IPS DF 4.7 (cell line): Measurements from ENCODE around the gene RHBDD1.
A peak's percentile ranks its signal among the peaks of the same experiment; 100 is the strongest.

ENCODE experiments used
- DNase-seq: peaks from one replicate; pipeline ENCODE4 v3.0.0-alpha.2; 2013; ENCODE audit warnings: low spot score; ENCODE audit errors: extremely low read depth

RHBDD1 gene

DNA sequence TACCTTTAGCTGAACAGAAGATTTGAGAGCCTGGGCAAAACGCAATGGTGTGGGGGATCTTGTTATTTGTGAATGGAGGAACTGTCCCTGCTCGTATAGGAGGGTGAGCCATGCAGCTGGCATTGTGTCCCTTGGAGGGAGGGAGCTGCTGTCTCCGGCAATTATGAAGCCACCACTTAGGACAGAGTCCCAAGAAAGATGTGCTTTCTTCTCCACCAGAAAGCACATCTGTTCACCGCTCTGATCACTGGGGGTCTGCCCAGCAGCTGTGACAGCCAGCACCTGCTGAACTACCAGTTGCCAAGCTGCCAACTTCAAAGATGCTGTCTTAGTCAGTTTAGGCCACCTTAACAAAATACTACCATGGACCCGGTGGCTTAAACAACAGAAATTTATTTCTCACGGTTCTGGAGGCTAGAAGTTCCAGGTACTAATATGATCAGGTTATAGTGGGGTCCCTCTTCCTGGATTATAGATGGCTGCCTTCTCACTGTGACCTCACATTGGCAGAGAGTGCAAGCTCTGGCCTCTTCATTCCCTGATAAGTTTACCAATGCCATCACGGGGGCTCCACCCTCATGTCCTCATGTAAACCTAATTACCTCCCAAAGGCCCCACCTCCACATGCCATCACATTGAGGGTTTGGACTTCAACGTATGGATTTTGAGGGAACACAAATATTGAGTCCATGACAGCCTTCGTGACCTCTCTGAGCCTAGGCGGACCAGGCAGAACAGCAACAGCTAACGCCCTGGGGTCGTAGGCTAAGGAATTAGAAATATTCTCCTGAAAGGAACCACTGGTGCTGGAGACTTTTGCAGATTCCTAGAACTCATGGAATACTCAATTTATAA, 148.3 kb downstream of the RHBDD1 start:
- DNase-seq, result no peak

DNA sequence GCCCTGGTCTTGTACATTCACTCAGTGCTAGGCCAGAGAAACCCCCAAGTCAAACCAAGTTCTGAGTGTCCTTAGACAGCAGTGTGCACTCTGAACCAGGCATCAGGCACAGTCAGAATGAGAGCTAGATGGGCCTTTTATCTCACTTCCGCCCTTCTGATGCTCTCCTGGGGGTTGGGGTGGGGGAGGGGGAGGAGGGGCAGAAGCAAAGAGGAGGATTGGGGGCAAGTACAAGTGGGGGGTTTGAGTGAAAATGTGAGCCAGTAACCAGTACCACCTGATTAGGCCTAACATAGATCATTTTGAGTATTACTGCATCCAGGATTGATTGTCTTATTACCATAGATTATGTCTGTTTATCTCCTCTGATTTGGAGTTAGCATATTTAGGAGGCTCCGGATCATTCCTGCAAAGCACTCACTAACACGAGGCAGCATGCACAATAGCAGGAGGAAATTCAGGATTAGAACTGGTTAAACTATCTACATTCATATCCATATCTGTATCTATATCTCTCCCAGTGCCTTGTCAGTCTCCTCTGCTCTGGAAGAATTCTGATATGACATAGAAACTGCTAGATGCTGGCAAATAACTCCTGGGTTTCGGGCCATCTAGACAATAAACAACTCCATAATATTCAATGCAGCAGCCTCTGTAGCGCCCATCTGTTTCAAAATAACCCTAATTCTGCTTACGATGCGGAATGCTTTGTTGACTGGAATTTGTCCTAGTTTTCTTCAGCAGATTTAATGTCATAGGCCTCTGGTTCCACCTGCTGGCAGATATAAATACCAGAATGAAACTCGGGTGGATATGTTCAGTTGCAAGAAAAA, 149.1 kb downstream of the RHBDD1 start:
- DNase-seq, result peak; percentile 11

DNA sequence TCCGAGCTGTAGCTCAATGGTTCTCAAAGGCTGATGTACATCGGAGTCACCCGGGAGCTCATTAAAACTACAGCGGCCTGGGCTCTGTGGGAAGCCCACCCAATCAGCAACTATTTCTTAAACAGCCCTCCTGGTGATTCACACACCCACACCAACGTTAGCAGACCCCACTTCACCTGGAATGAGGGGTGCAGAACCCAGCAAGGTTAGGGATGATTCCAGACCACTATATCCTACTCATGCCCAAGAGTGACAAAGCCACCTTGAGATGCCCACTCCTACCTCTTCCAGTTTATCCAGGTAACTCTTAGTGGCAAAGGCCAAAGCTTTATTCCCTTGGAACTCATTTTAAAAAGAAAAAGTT, 149.7 kb downstream of the RHBDD1 start:
- no peak for DNase-seq

DNA sequence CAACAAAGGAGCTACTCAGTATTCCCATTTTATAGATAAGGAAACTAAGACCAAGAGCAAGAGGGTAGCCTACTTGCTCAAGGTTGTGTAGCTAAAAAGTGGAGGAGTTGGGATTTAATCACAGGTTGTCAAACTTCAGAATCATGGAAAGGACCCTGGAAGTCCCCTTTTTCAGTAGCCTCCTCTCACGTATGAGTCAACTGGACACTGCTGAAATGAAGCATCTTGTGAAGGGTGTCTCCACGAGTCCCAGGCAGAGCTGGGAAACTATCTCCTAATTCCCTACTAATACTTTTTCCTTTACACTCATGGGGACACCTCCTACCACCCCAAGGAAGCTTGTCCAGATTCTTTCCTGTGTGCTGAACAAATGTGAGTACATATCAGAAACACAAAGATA, 155.8 kb downstream of the RHBDD1 start:
- DNase-seq, result no peak

DNA sequence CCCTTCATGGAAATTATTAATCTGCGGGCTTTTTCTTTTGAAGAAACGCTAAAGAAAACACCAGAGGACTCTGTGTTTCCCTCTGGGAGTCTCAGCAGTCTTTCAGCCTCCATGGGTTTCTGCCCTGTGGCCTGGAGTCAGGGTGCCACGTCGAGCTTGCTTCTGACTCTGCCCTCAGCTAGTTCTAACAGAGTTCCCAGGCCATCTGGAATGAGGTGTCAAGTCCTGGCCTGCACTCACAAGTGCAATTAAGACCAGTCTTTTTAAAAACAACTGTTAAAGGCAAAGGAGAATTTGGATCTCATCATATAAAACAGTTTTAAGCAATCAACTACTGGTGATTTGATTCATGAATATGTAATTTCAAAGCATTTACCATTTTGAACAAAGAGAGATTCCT, 157.3 kb downstream of the RHBDD1 start:
- DNase-seq, result no peak

DNA sequence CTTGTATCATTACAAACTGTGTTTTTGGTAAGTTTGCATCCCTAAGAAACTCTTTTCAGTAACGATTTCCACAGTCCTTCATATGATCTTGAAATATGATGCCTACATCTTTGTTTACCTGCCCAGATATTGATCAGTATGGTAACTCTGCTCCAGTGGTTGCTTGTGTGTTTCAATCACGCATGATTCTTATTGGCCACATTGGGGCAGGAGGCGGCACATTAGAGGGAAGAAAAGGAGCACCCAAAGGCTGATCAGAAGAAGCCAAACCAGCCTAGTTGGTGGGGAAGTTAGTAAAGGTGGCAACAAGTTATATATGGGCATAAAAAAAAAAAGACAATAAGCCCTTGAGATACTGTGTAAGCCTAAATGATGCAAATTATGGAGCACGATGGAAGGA, 158.9 kb downstream of the RHBDD1 start:
- no peak for DNase-seq

DNA sequence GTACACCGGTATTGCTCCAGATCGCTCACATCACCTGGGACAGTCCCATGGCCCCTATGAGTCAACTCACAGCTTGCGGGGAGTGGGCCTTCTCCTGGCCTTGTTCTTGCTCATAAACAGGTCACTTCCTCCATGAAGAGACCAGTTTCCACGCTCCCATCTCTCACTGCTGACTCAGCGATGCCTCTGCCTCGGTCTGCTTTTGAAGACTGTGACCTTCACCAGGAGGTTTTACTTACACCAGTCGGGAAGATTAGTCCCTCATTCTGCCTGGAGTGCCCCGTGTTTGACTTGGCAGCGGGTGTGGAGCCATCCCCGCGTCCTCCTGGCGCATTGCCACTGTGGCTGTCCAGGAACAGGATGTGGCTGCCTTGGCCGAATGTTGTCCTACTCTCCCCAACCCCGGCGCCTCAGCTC, 159.8 kb downstream of the RHBDD1 start:
- DNase-seq, result no peak

DNA sequence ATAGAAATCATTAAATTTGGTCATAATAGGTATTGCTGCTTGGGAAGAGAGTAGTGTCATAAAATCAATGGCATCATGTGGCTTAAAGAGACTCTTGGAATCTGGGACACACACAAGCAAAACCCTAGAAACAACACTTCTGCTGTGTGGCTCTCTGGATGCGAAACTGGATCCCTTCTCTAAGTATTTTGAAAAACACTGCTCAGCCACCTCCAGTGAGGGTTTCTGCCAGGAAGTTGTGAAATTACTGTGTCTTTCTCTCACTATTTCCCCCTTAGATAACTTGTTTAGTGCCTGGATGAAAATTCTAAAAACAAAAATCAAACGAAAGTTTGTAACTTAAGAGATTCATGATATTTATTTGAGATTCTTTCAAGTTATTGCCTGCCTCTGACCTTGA, 163.8 kb downstream of the RHBDD1 start:
- DNase-seq, result no peak

DNA sequence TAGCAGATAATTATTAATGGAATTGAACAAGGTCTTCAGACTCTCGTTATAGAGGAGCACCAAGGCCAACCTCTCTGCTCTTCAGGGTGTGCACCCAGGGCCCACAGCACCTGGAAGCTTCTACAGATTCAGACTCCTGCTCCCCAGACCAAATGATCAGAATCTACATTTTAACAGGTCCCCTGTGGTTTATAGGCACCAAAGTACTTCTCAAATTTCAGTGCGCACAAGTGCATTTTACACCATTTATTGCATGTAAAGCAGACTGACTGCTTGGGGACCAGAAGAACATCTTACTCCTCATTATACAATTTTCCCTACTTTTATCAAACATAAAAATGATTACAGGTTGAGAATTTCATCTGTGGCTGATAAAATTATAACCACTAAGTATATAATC, 164.3 kb downstream of the RHBDD1 start:
- no peak for DNase-seq

DNA sequence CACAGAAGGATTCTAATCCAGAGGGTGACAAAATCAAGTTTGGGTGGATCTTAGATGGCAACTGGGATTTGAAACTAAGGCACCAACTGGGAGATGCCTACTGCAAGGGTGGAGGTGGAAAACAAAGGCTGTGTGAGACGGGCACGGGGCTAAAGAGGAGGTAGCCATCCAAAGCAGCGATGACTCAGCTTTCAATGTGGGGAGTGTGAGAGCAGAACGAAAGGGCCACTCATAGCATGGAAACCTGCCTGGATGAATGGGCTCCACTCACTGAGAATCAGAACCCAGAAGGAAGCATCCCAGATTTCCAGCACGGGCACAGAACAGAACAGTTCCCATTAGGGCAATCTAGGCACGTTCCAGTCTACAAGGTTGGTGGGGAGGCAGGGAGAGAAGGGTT, 168.6 kb downstream of the RHBDD1 start:
- DNase-seq, result no peak

DNA sequence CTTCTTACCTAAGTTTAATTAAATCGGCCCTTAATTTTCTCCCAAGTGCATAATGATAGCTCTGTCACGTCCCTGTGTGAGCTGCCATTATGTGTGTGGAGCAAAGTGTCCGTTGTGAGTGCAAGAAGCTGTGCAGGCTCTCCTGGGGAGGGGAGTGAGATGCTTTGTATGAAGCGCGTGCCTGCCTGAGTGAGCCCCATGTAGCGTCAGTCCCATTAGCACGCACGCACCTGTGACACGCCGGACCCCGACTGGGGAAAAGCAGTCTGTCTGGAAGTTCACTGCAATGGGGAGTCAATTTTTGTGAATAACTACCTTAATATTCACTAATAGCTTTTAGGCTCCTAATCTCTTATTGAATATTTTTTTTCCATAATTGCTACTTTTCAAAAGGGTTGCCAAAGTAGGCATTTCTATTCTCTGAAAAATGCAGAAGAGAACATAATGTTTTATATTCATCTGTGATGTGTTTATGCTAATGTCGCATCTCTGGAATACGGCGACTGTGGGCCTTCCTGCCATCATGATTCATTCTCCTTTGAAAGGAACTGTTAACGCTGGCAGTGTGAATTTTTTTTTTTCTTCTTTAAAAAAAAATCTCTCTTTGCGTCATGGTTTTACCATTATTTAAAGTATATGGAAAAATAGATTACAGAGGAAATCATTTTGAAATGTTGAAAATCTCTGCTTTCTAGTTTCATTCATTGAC, 170.5 kb downstream of the RHBDD1 start:
- DNase-seq, result no peak

DNA sequence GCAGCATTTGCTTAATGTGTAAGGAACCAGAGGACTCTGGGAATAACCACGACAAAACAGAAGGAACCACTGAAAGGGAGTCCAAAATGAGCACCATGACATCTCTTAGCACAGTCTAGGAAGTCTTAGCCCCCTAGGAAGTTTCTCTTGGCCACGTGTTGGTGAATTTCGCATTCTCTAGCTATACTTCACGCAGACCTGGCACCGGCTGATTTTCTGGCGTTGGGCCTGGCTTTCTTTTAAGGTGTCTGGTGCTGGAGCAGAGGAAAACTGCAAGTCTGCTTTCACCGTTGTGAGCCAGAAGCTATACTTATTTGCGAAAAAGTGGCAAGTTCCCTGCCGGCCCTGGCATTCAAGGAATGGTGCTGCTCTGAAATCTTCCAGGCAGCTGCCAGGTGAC, 171.3 kb downstream of the RHBDD1 start:
- DNase-seq, result no peak

DNA sequence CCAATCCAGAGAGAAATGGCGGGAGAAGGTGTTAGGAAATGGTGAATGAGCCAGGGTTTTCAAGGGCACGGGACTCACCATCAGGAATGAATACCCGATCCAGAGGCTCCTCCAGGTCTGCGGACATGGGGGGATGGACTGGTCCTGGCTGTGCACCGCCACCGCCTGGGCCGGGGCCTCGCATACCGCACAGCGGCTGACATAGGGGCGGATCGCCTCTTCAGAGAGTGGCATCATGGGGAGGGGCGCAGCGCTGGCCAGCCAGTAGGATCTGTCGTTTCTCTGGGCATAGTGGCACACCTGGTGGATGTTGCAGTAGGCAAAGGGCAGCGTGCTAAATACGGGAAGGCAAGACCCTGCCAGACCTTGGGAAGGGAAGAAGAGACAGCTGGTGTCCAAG, 172.1 kb downstream of the RHBDD1 start:
- DNase-seq, result no peak

DNA sequence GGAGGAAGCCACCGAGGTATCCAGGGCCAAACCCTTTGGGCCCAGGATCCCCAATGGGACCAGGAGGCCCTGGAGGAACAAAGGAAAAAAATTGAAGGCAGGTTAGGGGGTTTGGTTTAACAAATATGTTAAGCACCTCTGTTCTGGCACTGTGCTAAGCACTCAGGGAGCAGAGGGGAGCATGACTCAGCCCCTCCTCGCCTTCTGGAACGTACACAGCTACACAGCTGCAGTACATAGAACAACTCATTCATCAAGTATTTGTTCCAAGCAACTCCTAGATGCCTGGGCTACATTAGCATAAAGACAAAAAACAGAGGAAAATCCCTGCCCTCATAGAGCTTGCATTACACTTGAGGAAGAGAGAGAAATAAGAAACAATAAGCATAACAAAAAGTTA, 174.6 kb downstream of the RHBDD1 start:
- DNase-seq, result no peak

DNA sequence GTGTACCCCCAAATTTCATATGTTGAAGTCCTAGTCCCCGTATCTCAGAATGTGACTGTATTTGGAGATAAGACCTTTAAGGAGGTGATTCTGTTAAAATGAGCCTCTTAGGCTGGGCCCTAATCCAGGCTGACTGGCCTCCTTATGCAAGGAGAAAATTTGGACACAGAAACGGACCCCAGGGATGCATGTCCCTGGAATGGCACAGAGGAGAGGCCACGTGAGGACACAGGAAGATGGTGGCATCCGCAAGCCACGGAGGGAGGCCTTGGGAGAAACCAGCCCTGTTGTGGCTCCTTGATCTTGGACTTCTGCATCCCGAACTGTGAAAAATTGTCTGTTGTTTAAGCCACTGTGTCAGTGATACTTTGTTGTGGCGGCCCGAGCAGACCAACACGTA, 177.5 kb downstream of the RHBDD1 start:
- DNase-seq, result no peak

DNA sequence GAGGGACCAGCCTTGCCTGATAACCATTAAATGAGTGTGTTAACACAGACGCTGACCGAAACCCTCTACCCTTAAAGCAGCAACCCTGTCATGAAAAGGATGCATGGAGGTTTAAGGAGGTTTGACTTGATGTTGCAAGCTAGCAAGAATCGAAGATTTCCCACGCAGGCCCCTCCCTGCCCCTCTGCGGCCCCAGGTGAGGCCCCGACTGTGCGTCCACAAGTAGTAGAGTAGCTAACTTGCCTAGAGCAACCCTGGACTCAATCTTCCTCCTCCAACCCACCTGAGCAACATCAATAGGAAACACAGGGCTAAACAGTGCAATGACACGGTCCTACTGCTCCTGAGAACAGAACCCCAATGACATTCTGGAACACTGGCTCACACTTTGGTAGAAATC, 178.0 kb downstream of the RHBDD1 start:
- DNase-seq, result no peak

DNA sequence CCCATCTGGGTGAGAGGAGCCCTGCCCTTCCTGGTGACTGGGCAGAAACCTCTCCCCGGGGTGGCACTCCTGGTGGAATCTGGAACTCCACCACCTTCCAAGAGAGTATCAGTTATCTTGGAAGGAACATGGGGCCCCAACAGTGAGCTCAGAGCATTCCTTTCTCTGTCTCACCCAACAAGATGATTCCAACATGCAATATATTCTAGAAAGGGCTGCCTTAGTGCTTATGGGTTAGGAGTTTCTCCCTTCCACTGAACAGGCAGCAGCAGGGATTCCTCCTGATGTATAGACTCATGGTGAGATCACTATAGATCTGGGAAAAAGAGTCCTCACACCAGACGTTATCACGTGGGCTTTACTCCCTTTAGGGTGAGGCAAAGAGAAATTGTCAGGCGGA, 181.0 kb downstream of the RHBDD1 start:
- DNase-seq, result no peak

DNA sequence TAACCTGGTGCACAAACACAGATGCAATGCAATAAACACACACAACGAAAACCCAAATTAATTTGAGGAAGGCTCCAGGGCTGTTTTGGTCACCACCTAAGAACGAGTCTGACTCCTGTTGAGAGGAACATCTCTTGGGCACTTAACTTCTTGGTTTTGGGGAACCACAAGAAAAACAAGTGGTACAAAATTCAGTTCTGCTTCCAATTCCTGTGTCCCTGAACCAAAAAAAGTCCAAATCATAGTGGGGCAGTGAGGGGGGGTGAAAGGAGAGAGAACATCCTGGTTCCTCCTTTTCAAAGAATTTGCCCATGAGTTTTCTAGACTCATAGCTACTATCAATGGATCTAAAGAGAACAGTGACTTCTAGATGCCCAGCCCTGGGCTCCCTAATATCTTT, 184.6 kb downstream of the RHBDD1 start:
- DNase-seq, result no peak

DNA sequence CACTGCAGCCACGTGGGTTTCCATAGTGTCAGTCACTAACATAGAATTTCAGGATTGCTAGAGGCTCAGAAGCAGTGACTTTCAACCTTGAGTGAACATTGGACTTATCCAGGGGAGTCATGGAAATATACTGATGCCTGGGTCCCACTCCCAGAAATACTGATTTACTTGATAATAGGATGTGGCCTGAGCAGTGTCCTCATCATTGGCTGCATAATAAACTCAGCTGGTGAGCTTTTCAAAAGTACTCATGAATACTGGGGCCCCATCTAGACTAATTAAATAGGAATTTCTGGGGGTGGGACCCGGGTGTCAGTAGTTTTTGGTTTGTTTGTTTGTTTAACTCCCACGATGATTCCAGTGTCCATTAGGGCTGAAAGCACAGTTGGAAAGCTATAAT, 186.8 kb downstream of the RHBDD1 start:
- DNase-seq, result no peak

DNA sequence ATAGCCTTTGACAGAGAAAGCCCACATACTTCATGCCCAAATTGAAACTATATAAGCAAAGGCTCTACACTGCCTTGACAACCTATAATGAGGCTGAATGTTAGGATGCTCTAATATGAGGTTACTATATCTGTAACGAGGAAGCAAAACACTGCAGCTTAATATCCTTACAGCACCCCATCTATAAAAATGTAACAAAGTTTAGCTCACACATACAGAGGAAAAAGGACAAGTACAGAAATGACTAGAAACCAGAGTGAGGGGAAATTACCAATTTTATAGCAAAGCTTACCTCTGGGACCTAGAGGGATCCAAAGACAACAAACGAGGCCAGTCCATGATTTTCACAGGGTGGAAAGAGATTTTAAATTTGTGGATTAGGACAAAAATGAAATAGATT, 189.7 kb downstream of the RHBDD1 start:
- no peak for DNase-seq

DNA sequence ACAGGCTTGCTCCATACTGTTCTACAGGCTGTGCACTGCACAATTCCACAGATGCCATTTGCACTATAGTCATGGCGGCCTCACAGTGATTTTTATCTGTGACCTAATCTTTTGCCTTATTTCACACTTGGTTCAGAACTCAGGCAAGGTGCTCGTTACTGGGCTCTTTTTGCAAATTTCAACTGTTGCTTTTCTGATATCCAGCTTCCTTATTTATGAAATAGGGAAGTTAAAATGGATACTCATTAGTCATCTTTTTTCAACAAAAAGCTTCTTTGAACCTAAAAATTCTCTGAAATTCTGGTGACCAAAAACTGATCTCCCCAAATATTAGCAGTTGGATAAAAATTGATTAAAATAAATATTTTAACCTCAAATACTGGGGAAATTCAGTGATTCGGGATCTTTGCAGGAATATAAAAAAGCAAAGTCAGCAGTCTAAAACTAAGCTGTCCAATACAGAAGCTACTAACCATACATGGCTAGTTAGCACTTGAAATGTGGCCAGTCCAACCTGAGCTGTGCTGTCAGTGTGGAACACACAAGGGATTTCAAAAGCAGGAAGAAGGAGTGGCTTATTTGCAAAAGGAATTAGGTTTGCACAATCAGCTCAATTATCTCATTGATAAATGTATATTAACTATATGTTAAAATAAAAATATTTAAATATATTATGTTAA, 193.7 kb downstream of the RHBDD1 start:
- no peak for DNase-seq

DNA sequence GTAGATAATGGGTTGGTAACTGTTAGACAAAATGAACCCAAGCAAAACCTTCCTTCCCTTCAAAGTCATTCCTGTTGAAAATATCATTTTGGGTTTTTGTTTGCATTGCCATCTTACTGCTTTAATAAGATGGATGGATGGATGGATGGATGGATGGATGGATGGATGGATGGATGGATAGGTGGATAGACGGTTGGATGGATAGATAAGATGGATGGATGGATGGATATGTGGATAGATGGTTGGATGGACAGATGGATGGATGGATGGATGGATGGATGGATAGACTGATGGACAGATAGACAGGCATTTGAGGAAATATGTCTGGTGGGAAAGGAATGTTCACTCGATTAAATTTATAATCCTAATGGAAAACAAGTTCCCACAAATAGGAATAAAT, 194.9 kb downstream of the RHBDD1 start:
- DNase-seq, result no peak
